Left forelimb (tissue), 1 donor: ENCODE results near the gene S100A16.
"Not testable (repeated sequence)": the region's sequence is repeated elsewhere in the genome, so short reads cannot be mapped to it uniquely, and the experiment has no call there.

Source experiments
- DNase-seq: peaks from one replicate; pipeline ENCODE4 v3.0.0-alpha.2; 2018; ENCODE audit warnings: low spot score

S100A16 gene

DNA sequence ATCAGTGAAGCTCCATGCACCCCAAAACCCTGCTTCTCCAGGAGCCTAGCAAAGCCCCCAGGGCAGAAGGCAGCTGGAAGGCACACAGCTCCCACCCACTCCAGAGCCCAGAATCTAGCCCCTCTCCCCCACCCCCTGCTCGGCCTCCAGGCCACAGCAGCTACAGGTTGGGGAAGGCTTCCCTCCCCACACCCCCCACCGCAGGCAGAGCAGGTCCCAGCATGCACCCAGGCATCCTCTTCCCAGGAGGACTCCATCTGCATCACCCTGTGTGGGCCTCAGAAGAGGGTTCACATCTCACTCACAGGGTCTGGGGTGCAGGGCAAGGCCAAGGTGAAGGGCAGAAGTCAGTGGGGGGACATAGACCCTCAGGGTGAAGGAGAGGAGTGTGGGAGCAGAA is 2.5 kb upstream of the S100A16 start:
- no peak for DNase-seq

DNA sequence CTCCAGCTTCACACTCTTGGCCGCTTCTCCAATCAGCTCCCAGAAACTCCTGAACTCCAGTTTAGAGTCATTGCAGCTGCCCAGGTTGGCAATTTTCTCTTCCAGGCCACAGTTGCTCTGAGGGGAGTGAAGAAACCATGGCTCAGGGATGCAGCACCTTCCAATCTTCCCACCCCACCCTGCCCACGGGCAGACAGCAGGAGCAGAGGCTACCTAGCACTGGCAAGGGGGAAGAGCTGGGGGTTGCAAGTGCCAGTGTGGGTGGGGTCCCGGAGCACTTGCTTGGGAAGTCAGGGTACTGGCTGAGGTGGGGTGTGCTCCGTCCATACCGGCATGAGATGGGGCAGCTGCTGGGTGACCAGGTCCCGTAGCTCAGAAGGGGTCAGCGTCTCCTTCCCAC is 2.0 kb upstream of the S100A16 start:
- no peak for DNase-seq

- DNase-seq = no peak
Measured at GRCh38 chr1:153614189-153614900, 1.4 kb upstream of the S100A16 start.

DNA sequence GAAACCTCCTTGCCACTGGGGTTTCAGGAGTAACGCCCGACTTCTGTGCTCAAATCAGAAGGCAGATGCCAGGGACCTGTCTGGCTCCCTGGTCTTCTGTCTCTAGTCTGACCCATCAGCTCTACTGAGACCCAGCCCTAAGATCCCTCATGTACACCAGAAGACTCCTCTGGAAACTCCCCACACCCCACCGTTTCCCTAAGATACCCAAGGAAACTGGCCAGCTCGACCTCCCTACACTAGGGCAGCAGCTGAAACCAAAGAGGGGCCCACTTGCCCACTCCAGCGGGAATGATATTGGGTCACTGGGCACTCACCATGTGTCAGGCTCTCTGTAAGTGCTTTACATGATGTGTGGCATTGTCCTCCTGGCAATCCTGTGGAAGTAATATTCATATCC is 469 bp upstream of the S100A16 start:
- DNase-seq = no peak

GRCh38 chr1:153612111-153612754 is 704 bp downstream of the S100A16 start:
- no peak for DNase-seq

- DNase-seq = no peak
Measured at GRCh38 chr1:153611356-153611755, 1.6 kb downstream of the S100A16 start.

DNA sequence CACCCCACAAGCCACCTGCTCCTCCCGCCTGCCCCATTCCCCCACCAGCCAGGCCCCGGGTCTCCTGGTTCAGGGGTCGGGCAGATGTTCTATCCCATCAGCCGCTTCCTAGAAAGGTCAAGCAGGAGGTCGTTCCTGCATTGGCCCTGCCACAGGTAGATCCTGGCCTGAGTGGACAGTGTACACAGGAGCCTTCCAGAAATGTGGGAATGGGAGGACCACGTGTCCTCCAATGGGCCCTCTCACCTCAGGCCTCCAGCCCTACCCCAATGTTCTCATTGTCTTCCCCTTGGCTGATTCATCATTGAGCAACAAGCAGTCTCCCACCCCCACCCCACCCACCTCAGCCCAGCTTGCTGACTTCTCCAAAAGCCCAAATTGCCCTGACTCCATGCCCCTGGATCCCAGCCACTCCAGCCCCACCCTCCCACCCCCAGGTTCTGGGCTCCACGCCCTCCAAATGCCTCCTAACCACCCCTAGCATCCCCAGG is 2.1 kb downstream of the S100A16 start:
- no peak for DNase-seq

DNA sequence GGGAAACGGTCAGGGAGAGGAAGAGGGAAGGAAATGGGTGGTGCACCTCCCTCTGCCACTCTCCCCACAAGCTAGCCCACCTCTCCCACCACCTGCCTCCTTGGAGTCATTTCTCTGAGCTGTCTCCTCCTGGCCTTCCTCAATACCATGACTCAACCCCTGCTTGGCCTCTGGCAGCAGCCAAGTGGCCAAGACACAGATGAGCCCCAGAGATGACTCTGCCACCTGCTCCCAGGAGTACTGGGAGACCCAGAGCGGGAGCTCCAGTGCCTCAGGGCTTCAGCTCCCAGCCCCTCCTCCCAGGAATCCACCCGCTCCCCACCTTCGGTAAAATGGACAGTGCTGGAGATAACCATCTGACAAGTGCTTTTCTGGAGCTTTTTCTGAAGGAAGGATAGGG is 2.6 kb downstream of the S100A16 start:
- DNase-seq = no peak

DNA sequence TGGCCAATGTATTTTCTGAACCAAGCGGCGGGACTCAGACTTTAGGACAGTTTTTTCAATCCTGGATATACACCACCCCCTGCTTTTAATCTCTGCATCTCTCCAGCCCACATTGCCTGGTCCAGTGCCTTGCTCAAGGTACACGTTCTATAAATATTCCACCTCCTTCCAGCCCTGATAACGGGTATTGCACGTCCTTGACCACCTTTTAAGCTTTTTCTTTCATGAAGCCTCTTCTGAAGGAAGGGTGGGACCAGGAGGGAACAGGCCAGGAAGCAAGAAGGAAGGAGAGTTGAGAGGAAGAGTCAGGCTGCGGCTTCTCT is 3.4 kb downstream of the S100A16 start:
- no peak for DNase-seq

- no peak for DNase-seq
Measured at GRCh38 chr1:153608742-153609584, 4.0 kb downstream of the S100A16 start.

DNA sequence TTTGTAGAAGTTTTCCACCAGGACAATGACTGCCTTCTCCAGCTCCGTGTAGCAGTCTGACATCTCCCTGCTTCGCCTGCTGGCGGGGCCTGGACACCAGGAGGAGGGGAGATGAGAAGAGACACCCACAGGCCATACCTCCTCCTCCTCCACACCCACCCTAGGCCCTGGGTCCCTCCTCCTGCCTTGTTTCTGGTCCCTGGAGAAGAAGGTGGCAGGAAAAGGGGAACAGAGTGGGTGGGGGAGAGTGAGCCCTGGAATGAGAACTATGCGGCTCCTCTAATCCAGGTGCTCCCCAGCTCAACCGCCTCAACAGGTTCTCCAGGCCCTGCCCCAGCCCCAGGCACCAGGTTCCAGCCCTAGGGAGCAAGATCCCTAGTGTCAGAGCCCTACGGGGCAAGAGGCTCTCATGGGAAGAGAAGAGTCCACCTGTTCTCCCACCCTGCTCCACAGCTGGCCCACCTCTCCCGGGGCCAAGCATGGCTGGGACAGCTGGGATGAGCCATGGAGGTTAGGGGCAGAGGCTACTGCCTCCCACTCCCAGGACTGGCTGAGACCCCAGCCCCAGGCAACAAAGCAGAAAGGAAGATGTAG is 4.8 kb downstream of the S100A16 start:
- DNase-seq = no peak

- DNase-seq = no peak
Measured at GRCh38 chr1:153607381-153607780, 5.6 kb downstream of the S100A16 start.

DNA sequence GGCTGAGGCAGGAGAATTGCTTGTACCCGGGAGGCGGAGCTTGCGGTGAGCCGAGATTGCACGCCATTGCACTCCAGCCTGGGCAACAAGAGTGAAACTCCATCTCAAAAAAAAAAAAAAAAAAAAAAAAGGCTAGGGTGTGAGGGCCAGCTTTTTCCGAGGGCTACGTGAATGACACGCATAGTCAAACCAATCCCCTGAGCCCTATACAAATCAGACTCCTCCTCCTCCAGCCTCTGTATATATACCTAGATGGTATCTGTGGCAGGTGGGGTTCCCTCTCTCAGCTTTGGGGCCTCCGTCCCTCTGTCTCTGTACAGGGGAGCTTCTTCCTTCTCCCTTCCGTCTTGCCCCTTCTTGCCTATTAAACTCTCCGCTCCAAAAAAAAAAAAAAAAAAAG is 6.7 kb downstream of the S100A16 start:
- DNase-seq = no peak

GRCh38 chr1:153602749-153603148 is 10.2 kb downstream of the S100A16 start:
- no peak for DNase-seq

DNA sequence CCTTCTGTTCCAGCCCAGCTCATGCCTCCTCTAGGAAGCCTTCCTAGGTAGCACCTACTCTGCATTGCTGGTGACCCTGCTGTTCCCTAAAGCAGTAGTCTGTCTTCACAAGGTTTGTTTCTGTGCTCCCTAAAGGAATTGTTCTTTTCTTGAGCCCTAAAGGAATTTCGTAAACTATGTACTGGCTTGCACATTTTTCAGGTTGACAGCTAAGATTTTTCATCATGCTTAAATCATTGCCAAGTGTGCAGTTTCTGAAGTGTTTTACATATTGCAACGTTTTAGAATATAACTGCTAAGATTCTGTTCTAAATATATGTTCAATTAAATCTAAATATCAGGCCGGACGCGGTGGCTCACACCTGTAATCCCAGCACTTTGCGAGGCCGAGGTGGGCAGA is 13.1 kb downstream of the S100A16 start:
- DNase-seq = no peak

GRCh38 chr1:153598309-153599172 is 14.4 kb downstream of the S100A16 start:
- DNase-seq = no peak

- no peak for DNase-seq
Measured at GRCh38 chr1:153597206-153597605, 15.7 kb downstream of the S100A16 start.

DNA sequence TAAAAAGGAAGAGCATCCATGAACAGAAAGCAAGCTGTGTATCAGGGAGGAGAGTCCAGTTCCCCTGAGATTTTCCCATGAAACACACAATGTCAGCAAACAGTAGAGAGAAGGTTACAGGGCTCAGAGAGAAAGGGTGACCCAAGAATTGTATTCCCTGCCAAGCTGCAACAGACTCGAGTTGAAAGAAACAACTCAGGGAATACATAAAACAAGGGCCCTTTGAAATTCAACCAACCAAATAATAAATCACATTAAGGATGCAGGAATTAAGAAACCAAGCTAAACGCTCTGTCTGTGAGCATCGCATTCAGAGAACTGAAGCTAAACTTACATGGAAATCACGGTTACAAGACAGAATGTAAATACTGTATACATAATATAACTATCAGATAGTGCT is 20.2 kb downstream of the S100A16 start:
- no peak for DNase-seq

DNA sequence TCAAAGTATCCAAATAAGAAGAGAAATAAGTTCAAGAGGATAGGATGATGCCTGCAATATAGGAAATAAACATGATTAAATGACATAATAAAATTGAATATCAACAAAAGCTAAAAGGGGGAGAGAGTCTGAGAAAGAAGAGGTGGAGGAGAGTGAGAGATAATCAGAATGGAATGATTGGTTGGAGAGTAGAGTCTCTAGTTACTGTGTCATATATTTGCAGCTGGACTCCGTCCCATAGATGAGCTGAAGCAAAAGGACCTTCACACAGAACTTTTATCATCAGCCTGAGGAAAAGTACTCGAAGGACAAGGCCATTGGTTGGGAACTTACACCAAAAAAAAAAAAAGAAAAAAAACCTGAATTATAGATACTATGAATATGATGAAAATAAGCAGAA is 24.5 kb downstream of the S100A16 start:
- no peak for DNase-seq

GRCh38 chr1:153588033-153588432 is 24.9 kb downstream of the S100A16 start:
- DNase-seq = not testable (repeated sequence)

DNA sequence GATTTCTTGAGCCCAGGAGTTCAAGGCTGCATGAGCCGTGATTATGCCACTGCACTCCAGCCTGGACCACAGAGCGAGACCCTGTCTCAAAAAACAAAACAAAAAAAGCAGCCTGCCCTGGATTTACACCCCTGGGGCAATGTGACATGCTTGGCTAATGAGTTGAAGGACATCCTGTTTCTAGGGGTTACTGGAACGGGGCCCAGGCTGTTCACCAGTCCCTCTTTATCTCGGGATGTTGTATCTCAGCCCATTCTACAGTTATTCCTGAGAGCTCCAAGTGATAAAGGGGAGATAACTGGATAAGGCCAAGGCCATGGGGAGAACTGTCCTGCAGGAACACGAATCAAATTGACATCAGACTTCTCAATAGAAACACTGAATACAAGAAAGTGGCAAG is 25.6 kb downstream of the S100A16 start:
- no peak for DNase-seq

- no peak for DNase-seq
Measured at GRCh38 chr1:153586347-153586746, 26.6 kb downstream of the S100A16 start.
